H9 (cell line): ENCODE measurements around the gene HOXA9. TPM values are rescaled to one million over a fixed set of nuclear protein-coding genes. Genes with fewer than 3 reads are reported as not detected.
A peak's percentile ranks its signal among the peaks of the same experiment; 100 is the strongest.

ENCODE experiments used
- DNase-seq: peaks from one replicate; pipeline ENCODE4 v3.0.0-alpha.2; 2017
- H2AFZ ChIP-seq: one replicate; pipeline ENCODE4 v1.6.1; 2013; ENCODE audit warnings: mild to moderate bottlenecking, low read length, control low read depth, moderate library complexity
- H2AK5ac ChIP-seq: 2 replicates; pipeline ENCODE4 v1.6.1; 2013; ENCODE audit warnings: low read length, control low read depth, mixed read lengths; ENCODE audit not compliant: insufficient read length
- H2BK120ac ChIP-seq: one replicate; pipeline ENCODE4 v1.6.1; 2013; ENCODE audit warnings: low read depth, mild to moderate bottlenecking, low read length, control low read depth, inconsistent platforms; ENCODE audit not compliant: poor library complexity, severe bottlenecking
- H2BK12ac ChIP-seq: 2 replicates; pipeline ENCODE4 v1.6.1; 2013; ENCODE audit warnings: low read length, control low read depth, mixed read lengths, low read depth; ENCODE audit not compliant: insufficient read length
- H2BK15ac ChIP-seq: 2 replicates; pipeline ENCODE4 v1.6.1; 2013; ENCODE audit warnings: low read depth, low read length, control low read depth
- H2BK20ac ChIP-seq: one replicate; pipeline ENCODE4 v1.6.1; 2013; ENCODE audit warnings: low read depth, mild to moderate bottlenecking, low read length, control low read depth, inconsistent platforms; ENCODE audit not compliant: poor library complexity, severe bottlenecking
- H2BK5ac ChIP-seq: 2 replicates; pipeline ENCODE4 v1.6.1; 2013; ENCODE audit warnings: low read length, control low read depth, mixed read lengths; ENCODE audit not compliant: insufficient read length
- H3K14ac ChIP-seq: 2 replicates; pipeline ENCODE4 v1.6.1; 2013; ENCODE audit warnings: low read length, control low read depth; ENCODE audit not compliant: insufficient read depth
- H3K18ac ChIP-seq: 2 replicates; pipeline ENCODE4 v1.6.1; 2013; ENCODE audit warnings: low read depth, mild to moderate bottlenecking, mixed read lengths, low read length, control low read depth; ENCODE audit not compliant: insufficient read length
- H3K23ac ChIP-seq: 2 replicates; pipeline ENCODE4 v1.6.1; 2013; ENCODE audit warnings: low read length, control low read depth, mixed read lengths, low read depth; ENCODE audit not compliant: insufficient read length
- H3K23me2 ChIP-seq: 2 replicates; pipeline ENCODE4 v1.6.1; 2013; ENCODE audit warnings: low read depth, mild to moderate bottlenecking, mixed read lengths, low read length, control low read depth; ENCODE audit not compliant: insufficient read length, poor library complexity, severe bottlenecking
- H3K27ac ChIP-seq: 2 replicates; pipeline ENCODE4 v1.5.1; 2013; ENCODE audit warnings: low read length, control low read depth, mixed read lengths, low read depth; ENCODE audit not compliant: insufficient read length
- H3K27me3 ChIP-seq: 2 replicates; pipeline ENCODE4 v1.6.1; 2013; ENCODE audit warnings: low read length, control low read depth, inconsistent platforms; ENCODE audit not compliant: insufficient read depth
- H3K4ac ChIP-seq: 2 replicates; pipeline ENCODE4 v1.6.1; 2013; ENCODE audit warnings: low read depth, mild to moderate bottlenecking, control low read depth, inconsistent platforms, low read length, moderate library complexity
- H3K4me1 ChIP-seq: 2 replicates; pipeline ENCODE4 v1.6.1; 2013; ENCODE audit warnings: low read length, control low read depth, inconsistent platforms; ENCODE audit not compliant: insufficient read depth
- H3K4me2 ChIP-seq: 2 replicates; pipeline ENCODE4 v1.6.1; 2013; ENCODE audit warnings: low read length, control low read depth, mixed read lengths; ENCODE audit not compliant: insufficient read length, insufficient read depth
- H3K56ac ChIP-seq: 2 replicates; pipeline ENCODE4 v1.6.1; 2013; ENCODE audit warnings: low read depth, mild to moderate bottlenecking, mixed read lengths, low read length, control low read depth; ENCODE audit not compliant: insufficient read length
- H3K79me1 ChIP-seq: 2 replicates; pipeline ENCODE4 v1.6.1; 2013; ENCODE audit warnings: low read depth, mild to moderate bottlenecking, moderate library complexity, low read length, control low read depth, inconsistent platforms; ENCODE audit not compliant: insufficient read depth, poor library complexity, severe bottlenecking
- H3K79me2 ChIP-seq: 2 replicates; pipeline ENCODE4 v1.6.1; 2013; ENCODE audit warnings: low read length, control low read depth, inconsistent platforms; ENCODE audit not compliant: insufficient read depth
- H3K9ac ChIP-seq: 2 replicates; pipeline ENCODE4 v1.6.1; 2013; ENCODE audit warnings: low read length, control low read depth, mixed read lengths; ENCODE audit not compliant: insufficient read length; ENCODE audit errors: extremely low read depth
- H3K9me3 ChIP-seq: one replicate; pipeline ENCODE4 v1.6.1; 2013; ENCODE audit warnings: low read depth, low read length, inconsistent platforms; ENCODE audit not compliant: control insufficient read depth
- H3T11ph ChIP-seq: one replicate; pipeline ENCODE4 v1.6.1; 2013; ENCODE audit warnings: mild to moderate bottlenecking, low read length, control low read depth, inconsistent platforms
- H4K20me1 ChIP-seq: one replicate; pipeline ENCODE4 v1.6.1; 2013; ENCODE audit not compliant: control insufficient read depth, insufficient read length, insufficient read depth
- H4K5ac ChIP-seq: 2 replicates; pipeline ENCODE4 v1.6.1; 2013; ENCODE audit warnings: low read depth, mild to moderate bottlenecking, mixed read lengths, low read length, control low read depth; ENCODE audit not compliant: insufficient read length
- H4K8ac ChIP-seq: replicated peaks from 2 replicates; pipeline ENCODE4 v1.6.1; 2013; ENCODE audit warnings: low read length, control low read depth, mixed read lengths, low read depth; ENCODE audit not compliant: insufficient read length
- H4K91ac ChIP-seq: 2 replicates; pipeline ENCODE4 v1.6.1; 2013; ENCODE audit warnings: low read depth, mild to moderate bottlenecking, moderate library complexity, mixed read lengths, low read length, control low read depth; ENCODE audit not compliant: insufficient read length
- H3K27ac Mint-ChIP-seq, 3 experiments: 2 replicates in 2 of 3; 3 replicates in 1 of 3; pipeline ENCODE4 v1.8.0; 2020 to 2021; ENCODE audit warnings: mixed read lengths in 3 of 3, mild to moderate bottlenecking in 1 of 3, moderate library complexity in 1 of 3
- H3K27me3 Mint-ChIP-seq: 2 replicates; pipeline ENCODE4 v1.8.0; 2021; ENCODE audit warnings: low read depth, mild to moderate bottlenecking, moderate library complexity, mixed read lengths
- H3K36me3 Mint-ChIP-seq, 3 experiments: 2 replicates in 2 of 3; 3 replicates in 1 of 3; pipeline ENCODE4 v1.8.0; 2020 to 2021; ENCODE audit warnings: low read depth in 3 of 3, mixed read lengths in 3 of 3; ENCODE audit not compliant: insufficient read depth in 1 of 3
- H3K4me1 Mint-ChIP-seq, 2 experiments: 2 replicates each; pipeline ENCODE4 v1.8.0; 2020; ENCODE audit warnings: mixed read lengths in 2 of 2
- H3K4me3 Mint-ChIP-seq, 2 experiments: 2 replicates in 1 of 2; 3 replicates in 1 of 2; pipeline ENCODE4 v1.8.0; 2020 to 2021; ENCODE audit warnings: mild to moderate bottlenecking in 2 of 2, mixed read lengths in 2 of 2, moderate library complexity in 1 of 2
- H3K9me3 Mint-ChIP-seq, 2 experiments: 2 replicates in 1 of 2; 3 replicates in 1 of 2; pipeline ENCODE4 v1.8.0; 2020; ENCODE audit warnings: mild to moderate bottlenecking in 2 of 2, mixed read lengths in 2 of 2, moderate library complexity in 1 of 2
- WGBS: extraction: QIAGEN DNeasy Blood & Tissue Kit; methylation state at CpG from one replicate; pipeline ENCODE4 v1.1.7; 2013; ENCODE audit warnings: missing lambda C conversion rate, low lambda C conversion rate, mixed read lengths; ENCODE audit not compliant: insufficient read length; ENCODE audit errors: extremely low coverage; 5-methylcytosine and 5-hydroxymethylcytosine counted together
- total RNA-seq: library from RNA; stranded (reverse); gene quantifications from 2 replicates; pipeline ENCODE4 v1.2.1, GENCODE V29; 2021
- TF ChIP-seq, protein P1 (sequence below): fragments of 200-600 bp; sonication (generic); conservative IDR thresholded peaks from 3 replicates; pipeline ENCODE4 v1.8.0; 2021; ENCODE audit warnings: antibody characterized with exemption, mild to moderate bottlenecking

The HOXA9 gene
- total RNA-seq, 1 experiment from 2014 or later: not detected

DNA sequence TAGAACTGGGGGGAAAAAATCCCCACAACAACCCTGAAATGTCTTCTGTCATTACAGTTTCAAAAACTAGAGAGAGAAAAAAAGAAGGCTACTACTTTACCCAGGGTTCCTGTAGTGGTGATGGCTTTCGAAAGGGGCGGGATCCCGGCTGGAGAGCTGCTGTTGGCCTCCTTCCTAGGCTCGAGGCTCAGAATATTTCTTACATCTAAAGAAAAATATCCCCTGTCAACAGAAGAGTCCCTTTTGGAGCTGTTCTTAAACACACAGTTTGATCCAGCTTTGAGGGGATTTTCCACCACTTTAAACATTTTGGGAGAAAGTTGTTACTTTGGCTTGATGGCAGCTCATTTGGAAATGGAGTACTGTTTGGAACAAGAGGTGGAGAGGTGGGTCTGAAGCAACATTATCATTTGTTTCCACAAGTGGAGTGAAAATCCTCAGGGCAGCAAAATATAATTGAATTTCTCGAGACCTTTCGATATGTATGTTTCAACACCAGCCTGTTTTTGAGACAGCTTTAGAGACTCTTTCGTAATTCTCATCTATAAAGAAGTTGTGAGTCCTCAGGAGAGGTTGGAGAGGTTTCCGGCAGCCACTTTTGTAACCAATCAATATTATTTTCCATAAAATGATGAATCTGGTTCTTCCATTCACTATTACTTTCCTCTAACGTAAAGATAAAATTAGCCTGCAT, 29.5 kb upstream of the HOXA9 start:
- Histone ChIP-seq H3K4me2 (no peak overlapping the region), H3K23ac (no peak overlapping the region), H3K79me1 (no peaks in the 10 kb centered on the region), H3K23me2 (no peaks in the 10 kb centered on the region), H3K4me1 (no peaks in the 10 kb centered on the region), H3K56ac (no peak overlapping the region), H4K20me1 (no peaks in the 10 kb centered on the region), H3K79me2 (no peaks in the 10 kb centered on the region), H2BK5ac (no peak overlapping the region), H2BK15ac (no peak overlapping the region), H3K27me3 (peaks cover 88% of the 10 kb centered on the region), H3T11ph (no peak overlapping the region), H2BK20ac (no peak overlapping the region), H3K14ac (no peak overlapping the region), H3K9ac (no peak overlapping the region), H3K27ac (no peak overlapping the region), H3K9me3 (no peaks in the 10 kb centered on the region), H2BK120ac (no peak overlapping the region), H4K91ac (no peak overlapping the region), H3K4ac (no peak overlapping the region), H4K5ac (no peak overlapping the region), H2BK12ac (no peak overlapping the region), H4K8ac (no peak overlapping the region), H2AFZ (no peak overlapping the region), H3K18ac (no peak overlapping the region), H2AK5ac (no peak overlapping the region)
- TF ChIP-seq, protein P1, sequence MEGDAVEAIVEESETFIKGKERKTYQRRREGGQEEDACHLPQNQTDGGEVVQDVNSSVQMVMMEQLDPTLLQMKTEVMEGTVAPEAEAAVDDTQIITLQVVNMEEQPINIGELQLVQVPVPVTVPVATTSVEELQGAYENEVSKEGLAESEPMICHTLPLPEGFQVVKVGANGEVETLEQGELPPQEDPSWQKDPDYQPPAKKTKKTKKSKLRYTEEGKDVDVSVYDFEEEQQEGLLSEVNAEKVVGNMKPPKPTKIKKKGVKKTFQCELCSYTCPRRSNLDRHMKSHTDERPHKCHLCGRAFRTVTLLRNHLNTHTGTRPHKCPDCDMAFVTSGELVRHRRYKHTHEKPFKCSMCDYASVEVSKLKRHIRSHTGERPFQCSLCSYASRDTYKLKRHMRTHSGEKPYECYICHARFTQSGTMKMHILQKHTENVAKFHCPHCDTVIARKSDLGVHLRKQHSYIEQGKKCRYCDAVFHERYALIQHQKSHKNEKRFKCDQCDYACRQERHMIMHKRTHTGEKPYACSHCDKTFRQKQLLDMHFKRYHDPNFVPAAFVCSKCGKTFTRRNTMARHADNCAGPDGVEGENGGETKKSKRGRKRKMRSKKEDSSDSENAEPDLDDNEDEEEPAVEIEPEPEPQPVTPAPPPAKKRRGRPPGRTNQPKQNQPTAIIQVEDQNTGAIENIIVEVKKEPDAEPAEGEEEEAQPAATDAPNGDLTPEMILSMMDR: no peak
- Mint-ChIP-seq H3K27ac (no peak overlapping the region), H3K9me3 (peaks cover 3 to 11% of the 10 kb centered on the region in 2 experiments; a peak in 2 of 5 replicates), H3K27me3 (peaks cover 97% of the 10 kb centered on the region), H3K4me1 (peaks cover 0 to 8% of the 10 kb centered on the region in 2 experiments; a peak in 3 of 4 replicates), H3K36me3 (no peaks in the 10 kb centered on the region; a peak in 2 of 7 replicates), H3K4me3 (no peak overlapping the region)
- WGBS: no CpG with 5 or more reads among the region's 9 CpGs
- peak; percentile 25 for DNase-seq
